22Rv1 (cell line): ENCODE measurements around the gene ESPNL.

Experiments used
- CTCF ChIP-seq: fragments of 450-650 bp; IDR thresholded peaks from 2 replicates; pipeline ENCODE4 v1.5.1; 2017; ENCODE audit warnings: mild to moderate bottlenecking
- ZFX ChIP-seq: fragments of 450-650 bp; IDR thresholded peaks from 2 replicates; pipeline ENCODE4 v1.6.1; 2017; ENCODE audit warnings: antibody characterized with exemption, borderline replicate concordance

- no peak for TF ChIP-seq CTCF
- TF ChIP-seq ZFX, result no peak
Observed at GRCh38 chr2:238106339-238106697, 6.2 kb downstream of the ESPNL start.
